ENCODE measurements around the gene ACAT2.
"Not testable (repeated sequence)": the region's sequence is repeated elsewhere in the genome, so short reads cannot be mapped to it uniquely, and the experiment has no call there.

ACAT2 gene

GRCh38 chr6:159788276-159788675, 26.4 kb downstream of the ACAT2 start:
- H3K9me3 Mint-ChIP-seq: no peaks in the 10 kb centered on the region
- H3K36me3 Mint-ChIP-seq: peaks cover 33% of the 10 kb centered on the region
- peaks cover 61% of the 10 kb centered on the region for H3K4me1 Mint-ChIP-seq
- no peaks in the 10 kb centered on the region for H3K27me3 Mint-ChIP-seq
- peak overlapping the region; percentile 99 for H3K4me3 Mint-ChIP-seq
- H3K27ac Mint-ChIP-seq: peak overlapping the region; percentile 90

- Mint-ChIP-seq H3K4me1 (peaks cover 62% of the 10 kb centered on the region), H3K36me3 (peaks cover 31% of the 10 kb centered on the region), H3K9me3 (no peaks in the 10 kb centered on the region), H3K27ac (peak overlapping the region; percentile 90), H3K27me3 (no peaks in the 10 kb centered on the region), H3K4me3 (peak overlapping the region; percentile 99)
These were observed 27.0 kb downstream of the ACAT2 start for GRCh38 chr6:159788753-159789376.

GRCh38 chr6:159789377-159790148, 27.7 kb downstream of the ACAT2 start, which contains the start of gene TCP1:
Gene TCP1 (minus strand): TSS chr6:159789602. CDS start chr6:159789468, 134 bp downstream.
- Mint-ChIP-seq H3K4me1 (peaks cover 66% of the 10 kb centered on the region), H3K27me3 (no peaks in the 10 kb centered on the region), H3K36me3 (peaks cover 31% of the 10 kb centered on the region), H3K27ac (peak within 1 kb of the TSS; percentile 98), H3K4me3 (peak within 1 kb of the TSS; percentile 99), H3K9me3 (no peaks in the 10 kb centered on the region)

- Mint-ChIP-seq H3K36me3 (peaks cover 26% of the 10 kb centered on the region), H3K27me3 (no peaks in the 10 kb centered on the region), H3K4me3 (peak within 1 kb of the TSS; percentile 99), H3K9me3 (no peaks in the 10 kb centered on the region), H3K4me1 (peaks cover 63% of the 10 kb centered on the region), H3K27ac (peak within 1 kb of the TSS; percentile 98)
These were observed 28.5 kb downstream of the ACAT2 start, which contains the start of gene MRPL18 for GRCh38 chr6:159790149-159790955. Gene MRPL18 (plus strand): TSS chr6:159790467. CDS start chr6:159790588, 121 bp downstream.

- Mint-ChIP-seq H3K9me3 (no peaks in the 10 kb centered on the region), H3K4me3 (peak overlapping the region; percentile 99), H3K36me3 (peaks cover 23% of the 10 kb centered on the region), H3K27ac (peak overlapping the region; percentile 95), H3K27me3 (no peaks in the 10 kb centered on the region), H3K4me1 (peaks cover 60% of the 10 kb centered on the region)
These were observed 29.2 kb downstream of the ACAT2 start for GRCh38 chr6:159790956-159791598.

- Mint-ChIP-seq H3K4me1 (peaks cover 62% of the 10 kb centered on the region), H3K36me3 (peaks cover 12% of the 10 kb centered on the region)
- H3K27me3 Mint-ChIP-seq, H3K9me3 Mint-ChIP-seq, H3K4me3 Mint-ChIP-seq, H3K27ac Mint-ChIP-seq: not testable (repeated sequence)
These were observed 33.1 kb downstream of the ACAT2 start for GRCh38 chr6:159794976-159795375.

- Mint-ChIP-seq H3K4me1 (peaks cover 46% of the 10 kb centered on the region), H3K4me3 (no peak overlapping the region), H3K27ac (peak overlapping the region; percentile 49), H3K27me3 (no peaks in the 10 kb centered on the region), H3K36me3 (peaks cover 5% of the 10 kb centered on the region), H3K9me3 (no peaks in the 10 kb centered on the region)
These were observed 35.7 kb downstream of the ACAT2 start for GRCh38 chr6:159797554-159797953.

- no peaks in the 10 kb centered on the region for H3K9me3 Mint-ChIP-seq
These were observed 38.5 kb downstream of the ACAT2 start, which contains the start of gene PNLDC1 for GRCh38 chr6:159800141-159800865. Gene PNLDC1 (plus strand): TSS chr6:159800276. CDS start chr6:159800308, 32 bp downstream.

GRCh38 chr6:159801935-159802334, 40.1 kb downstream of the ACAT2 start:
- Mint-ChIP-seq H3K36me3 (peaks cover 4% of the 10 kb centered on the region), H3K27ac (no peak overlapping the region), H3K27me3 (no peaks in the 10 kb centered on the region), H3K9me3 (no peaks in the 10 kb centered on the region), H3K4me1 (peaks cover 16% of the 10 kb centered on the region), H3K4me3 (no peak overlapping the region)

More at GRCh38 chr6:159800141-159800865, 38.5 kb downstream of the ACAT2 start, which contains the start of gene PNLDC1:
- Mint-ChIP-seq H3K4me3 (no peak within 1 kb of the TSS), H3K36me3 (peaks cover 4% of the 10 kb centered on the region), H3K27me3 (no peaks in the 10 kb centered on the region), H3K27ac (no peak within 1 kb of the TSS), H3K4me1 (peaks cover 25% of the 10 kb centered on the region)

GRCh38 chr6:159804504-159804903, 42.7 kb downstream of the ACAT2 start:
- Mint-ChIP-seq H3K27ac (no peak overlapping the region), H3K36me3 (no peaks in the 10 kb centered on the region)

GRCh38 chr6:159805440-159806020, 43.7 kb downstream of the ACAT2 start:
- H3K9me3 Mint-ChIP-seq: no peaks in the 10 kb centered on the region
- H3K36me3 Mint-ChIP-seq: no peaks in the 10 kb centered on the region
- no peak overlapping the region for H3K4me3 Mint-ChIP-seq
- no peaks in the 10 kb centered on the region for H3K4me1 Mint-ChIP-seq
- no peaks in the 10 kb centered on the region for H3K27me3 Mint-ChIP-seq
- no peak overlapping the region for H3K27ac Mint-ChIP-seq

More at GRCh38 chr6:159804504-159804903, 42.7 kb downstream of the ACAT2 start:
- Mint-ChIP-seq H3K4me1 (no peaks in the 10 kb centered on the region), H3K27me3 (no peaks in the 10 kb centered on the region), H3K4me3 (no peak overlapping the region), H3K9me3 (no peaks in the 10 kb centered on the region)

GRCh38 chr6:159806021-159806458, 44.2 kb downstream of the ACAT2 start:
- H3K9me3 Mint-ChIP-seq: no peaks in the 10 kb centered on the region
- no peak overlapping the region for H3K4me3 Mint-ChIP-seq
- H3K27me3 Mint-ChIP-seq: no peaks in the 10 kb centered on the region
- H3K27ac Mint-ChIP-seq: no peak overlapping the region
- H3K36me3 Mint-ChIP-seq: no peaks in the 10 kb centered on the region
- H3K4me1 Mint-ChIP-seq: no peaks in the 10 kb centered on the region

- no peaks in the 10 kb centered on the region for H3K27me3 Mint-ChIP-seq
- H3K4me3 Mint-ChIP-seq: no peak overlapping the region
- H3K4me1 Mint-ChIP-seq: no peaks in the 10 kb centered on the region
- H3K27ac Mint-ChIP-seq: no peak overlapping the region
- no peaks in the 10 kb centered on the region for H3K9me3 Mint-ChIP-seq
- H3K36me3 Mint-ChIP-seq: no peaks in the 10 kb centered on the region
These were observed 45.5 kb downstream of the ACAT2 start for GRCh38 chr6:159807150-159807858.

GRCh38 chr6:159808647-159809046, 46.8 kb downstream of the ACAT2 start:
- no peak overlapping the region for H3K27ac Mint-ChIP-seq
- H3K9me3 Mint-ChIP-seq: no peaks in the 10 kb centered on the region
- H3K4me3 Mint-ChIP-seq: no peak overlapping the region
- no peaks in the 10 kb centered on the region for H3K4me1 Mint-ChIP-seq
- H3K27me3 Mint-ChIP-seq: no peaks in the 10 kb centered on the region
- H3K36me3 Mint-ChIP-seq: no peaks in the 10 kb centered on the region
